Erythroblast (primary cell): ENCODE measurements around the gene KLF13.

Experiments used
- GATA1 ChIP-seq: IDR thresholded peaks from 2 replicates; pipeline ENCODE4 v1.6.1; 2011; ENCODE audit warnings: low read depth, mild to moderate bottlenecking, control low read depth, low read length, moderate library complexity
- POLR2A ChIP-seq: IDR thresholded peaks from 2 replicates; pipeline ENCODE4 v1.6.1; 2011; ENCODE audit warnings: mild to moderate bottlenecking, low read length

- TF ChIP-seq POLR2A (no peak), GATA1 (no peak)
These were observed 48.0 kb upstream of the KLF13 start for GRCh38 chr15:31278544-31279220.
